HG03159 (cell line): ENCODE measurements around the gene RPEL1.

Experiments used
- ATAC-seq: cut with Tn5 transposase; IDR thresholded peaks from one replicate; pipeline ENCODE4 v1.9.1; 2021; ENCODE audit warnings: mild to moderate bottlenecking, moderate library complexity; ENCODE audit not compliant: unreplicated experiment

Gene RPEL1

DNA sequence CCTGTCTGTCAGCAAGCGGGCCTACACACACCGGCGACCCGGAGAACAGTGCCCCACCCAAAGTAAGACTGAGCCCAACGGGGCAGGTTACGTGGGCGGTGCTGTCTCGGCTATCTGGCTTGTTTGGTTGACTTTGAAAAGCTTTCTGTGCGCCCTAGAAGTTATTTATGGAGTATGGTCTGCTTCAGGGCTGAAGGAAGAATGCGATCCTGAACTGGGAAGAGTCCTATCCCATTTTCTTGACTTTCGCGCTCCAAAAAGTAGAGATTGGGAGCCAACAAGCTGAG lies 32.8 kb downstream of the RPEL1 start:
- no peak for ATAC-seq

DNA sequence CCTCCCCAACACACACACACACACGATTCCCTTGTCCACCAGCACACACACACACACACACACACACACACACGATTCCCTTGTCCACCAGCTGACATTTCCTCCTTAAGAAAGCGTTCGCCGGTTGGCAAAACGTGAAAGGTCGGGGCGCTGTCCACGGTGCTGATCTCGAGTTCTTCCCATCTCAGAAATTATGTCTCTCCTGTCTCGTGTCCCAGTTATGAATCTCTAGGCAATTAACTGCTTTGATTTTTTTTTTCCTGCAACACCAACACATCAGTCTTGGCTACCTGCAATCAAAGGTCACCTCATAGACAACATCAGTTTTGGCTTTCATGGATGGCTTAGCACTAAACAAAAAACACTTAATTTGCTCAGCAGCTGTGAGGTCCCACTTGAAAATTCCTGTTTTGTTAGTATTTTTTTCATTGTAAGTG lies 33.2 kb downstream of the RPEL1 start:
- no peak for ATAC-seq

DNA sequence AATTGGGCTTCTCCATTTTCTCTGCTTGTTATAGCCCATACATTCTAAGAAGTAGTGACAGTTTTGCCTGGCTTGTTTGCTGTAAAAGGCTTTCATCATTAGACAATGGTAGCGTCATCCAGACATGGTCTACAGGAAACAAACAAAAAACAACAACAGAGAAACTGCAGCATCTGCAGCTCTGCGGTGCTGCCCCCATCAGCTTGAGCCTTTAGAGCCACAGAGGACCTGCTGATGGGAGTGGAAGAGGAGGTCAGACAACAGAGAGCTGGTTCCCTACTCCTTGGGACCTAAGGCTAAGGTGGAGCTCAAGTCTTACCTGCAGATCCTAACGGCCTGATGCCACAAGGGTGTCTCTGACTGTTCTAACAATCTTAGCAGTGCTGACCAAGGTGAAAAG lies 34.3 kb downstream of the RPEL1 start:
- no peak for ATAC-seq

DNA sequence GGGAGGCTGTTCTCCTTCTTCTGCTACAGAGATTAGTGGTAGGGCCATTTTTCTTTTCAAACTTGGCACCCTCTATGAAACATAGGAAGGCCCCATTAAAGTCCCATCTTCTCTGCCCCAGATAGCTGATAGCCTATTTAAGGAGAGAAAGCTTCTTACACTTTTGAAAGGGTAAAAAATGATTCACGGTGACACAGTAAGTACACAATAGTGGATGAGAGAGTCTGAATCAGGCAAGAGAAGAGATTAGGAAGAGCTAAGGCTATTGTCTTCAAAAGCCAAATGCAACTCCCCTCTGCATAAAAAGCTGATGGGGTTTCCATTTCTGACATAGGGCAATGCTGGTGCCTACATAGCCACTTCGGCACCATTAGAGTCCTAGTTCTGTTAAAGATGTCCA lies 34.8 kb downstream of the RPEL1 start:
- no peak for ATAC-seq

- ATAC-seq, result no peak
Observed at GRCh38 chr10:103281753-103282152, 36.1 kb downstream of the RPEL1 start.

DNA sequence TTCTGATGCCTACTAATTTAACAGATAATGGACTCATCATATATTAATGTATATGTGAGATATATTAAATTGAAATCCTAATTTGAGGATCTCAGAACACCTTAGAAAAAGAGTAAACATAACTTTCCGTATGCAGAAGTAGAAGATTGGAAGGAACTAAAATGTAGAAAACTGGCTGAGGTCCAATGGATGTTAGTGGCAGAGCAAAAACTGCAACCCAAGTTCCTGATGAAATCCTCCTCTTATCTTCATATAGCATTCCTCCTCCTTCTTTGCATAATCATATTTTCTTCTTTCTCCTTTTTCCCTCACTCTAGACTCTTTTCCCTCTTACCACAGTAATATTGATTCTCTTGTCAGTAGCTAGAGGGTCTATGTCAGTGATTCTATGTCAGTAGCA lies 37.3 kb downstream of the RPEL1 start:
- ATAC-seq, result no peak

DNA sequence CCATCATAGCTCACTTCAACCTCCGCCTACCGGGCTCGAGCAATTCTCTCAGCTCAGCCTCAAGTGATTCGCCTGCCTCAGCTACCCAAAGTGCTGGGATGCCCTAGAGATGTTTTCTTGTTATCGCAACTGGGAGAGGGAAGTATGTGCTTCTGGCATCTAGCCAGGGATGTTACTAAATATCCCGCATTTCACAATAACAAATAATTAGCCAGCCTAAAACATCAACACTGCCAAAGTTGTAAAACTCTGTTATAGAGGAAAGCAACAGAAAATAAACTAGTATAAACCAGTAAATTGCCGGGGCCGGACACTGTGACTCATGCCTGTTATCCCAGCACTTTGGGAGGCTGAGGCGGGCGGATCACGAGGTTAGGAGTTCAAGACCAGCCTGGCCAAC lies 38.5 kb downstream of the RPEL1 start:
- ATAC-seq, result no peak

GRCh38 chr10:103287992-103288391 lies 42.3 kb downstream of the RPEL1 start:
- no peak for ATAC-seq

- ATAC-seq, result no peak
Observed at GRCh38 chr10:103291588-103291987, 45.9 kb downstream of the RPEL1 start.

DNA sequence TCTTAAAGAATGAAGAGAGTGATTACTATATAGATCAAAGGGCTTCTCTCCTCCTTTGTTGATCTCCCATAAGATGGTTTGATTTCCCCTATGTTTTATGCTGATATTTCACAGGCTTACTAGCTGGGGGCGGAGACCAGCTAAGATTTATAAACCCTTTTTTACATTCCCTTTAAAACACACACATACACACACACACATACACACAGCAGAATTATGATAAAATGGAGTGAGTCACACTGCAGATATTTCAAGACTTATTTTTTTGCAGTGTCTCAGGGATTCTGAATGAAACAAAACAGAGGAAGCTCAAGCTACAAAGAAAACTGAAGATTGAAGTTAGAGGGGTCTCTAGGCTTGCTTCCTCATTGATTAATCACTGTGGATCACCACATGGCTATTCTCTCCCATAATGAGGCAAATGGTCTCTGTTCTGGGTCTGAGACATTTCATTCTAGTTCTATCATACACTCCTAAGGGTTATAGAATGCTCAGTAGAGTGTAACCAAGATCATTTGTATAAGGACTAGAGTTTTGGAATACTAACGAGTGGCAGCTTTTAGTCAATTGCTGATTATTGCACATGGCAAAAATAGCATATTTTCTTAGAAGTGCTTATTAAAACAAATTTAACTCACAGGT lies 49.8 kb downstream of the RPEL1 start:
- ATAC-seq, result no peak
